ENCODE measurements around the gene RFPL3. TPM values are rescaled to one million over a fixed set of nuclear protein-coding genes. Genes with fewer than 3 reads are reported as not detected.
"Not testable (repeated sequence)": the region's sequence is repeated elsewhere in the genome, so short reads cannot be mapped to it uniquely, and the experiment has no call there.

Gene RFPL3
- not detected for polyA plus RNA-seq (ENCODE audit: insufficient read length in 4 of 4)

- DNase-seq (ENCODE audit: low read depth in 4 of 4, low spot score in 3 of 4), result not testable (repeated sequence)
Observed at GRCh38 chr22:32357567-32357966, at the start of gene RFPL3. TSS of gene RFPL3 (plus strand) at chr22:32357867. CDS start at chr22:32358072, 205 bp downstream.

GRCh38 chr22:32308191-32308590 lies 49.5 kb upstream of the RFPL3 start:
- no peak for DNase-seq (ENCODE audit: low read depth in 4 of 4, low spot score in 3 of 4)

- DNase-seq (ENCODE audit: low read depth in 4 of 4, low spot score in 3 of 4), result no peak
Observed at GRCh38 chr22:32308934-32309333, 48.7 kb upstream of the RFPL3 start.

GRCh38 chr22:32309585-32310251 lies 47.9 kb upstream of the RFPL3 start:
- DNase-seq (ENCODE audit: low read depth in 4 of 4, low spot score in 3 of 4), result no peak

- no peak for DNase-seq (ENCODE audit: low read depth in 4 of 4, low spot score in 3 of 4)
Observed at GRCh38 chr22:32310777-32311176, 46.9 kb upstream of the RFPL3 start.

- no peak for DNase-seq (ENCODE audit: low read depth in 4 of 4, low spot score in 3 of 4)
Observed at GRCh38 chr22:32311551-32312071, 46.1 kb upstream of the RFPL3 start.

GRCh38 chr22:32312748-32313147 lies 44.9 kb upstream of the RFPL3 start:
- DNase-seq (ENCODE audit: low read depth in 4 of 4, low spot score in 3 of 4), result no peak

- DNase-seq (ENCODE audit: low read depth in 4 of 4, low spot score in 3 of 4), result no peak
Observed at GRCh38 chr22:32313532-32313931, 44.1 kb upstream of the RFPL3 start.

- no peak for DNase-seq (ENCODE audit: low read depth in 4 of 4, low spot score in 3 of 4)
Observed at GRCh38 chr22:32317524-32317923, 40.1 kb upstream of the RFPL3 start.

GRCh38 chr22:32318361-32318760 lies 39.3 kb upstream of the RFPL3 start:
- DNase-seq (ENCODE audit: low read depth in 4 of 4, low spot score in 3 of 4), result no peak

GRCh38 chr22:32319861-32320406 lies 37.7 kb upstream of the RFPL3 start:
- DNase-seq (ENCODE audit: low read depth in 4 of 4, low spot score in 3 of 4), result no peak

- DNase-seq (ENCODE audit: low read depth in 4 of 4, low spot score in 3 of 4), result no peak
Observed at GRCh38 chr22:32322986-32323385, 34.7 kb upstream of the RFPL3 start.

GRCh38 chr22:32323513-32324164 lies 34.0 kb upstream of the RFPL3 start:
- no peak for DNase-seq (ENCODE audit: low read depth in 4 of 4, low spot score in 3 of 4)

- no peak for DNase-seq (ENCODE audit: low read depth in 4 of 4, low spot score in 3 of 4)
Observed at GRCh38 chr22:32324505-32325415, 32.9 kb upstream of the RFPL3 start.

- no peak for DNase-seq (ENCODE audit: low read depth in 4 of 4, low spot score in 3 of 4)
Observed at GRCh38 chr22:32325416-32325801, 32.3 kb upstream of the RFPL3 start.

GRCh38 chr22:32325811-32326237 lies 31.8 kb upstream of the RFPL3 start:
- DNase-seq (ENCODE audit: low read depth in 4 of 4, low spot score in 3 of 4), result no peak

GRCh38 chr22:32326647-32327046 lies 31.0 kb upstream of the RFPL3 start:
- DNase-seq (ENCODE audit: low read depth in 4 of 4, low spot score in 3 of 4), result no peak

- DNase-seq (ENCODE audit: low read depth in 4 of 4, low spot score in 3 of 4), result no peak
Observed at GRCh38 chr22:32327066-32327465, 30.6 kb upstream of the RFPL3 start.

- DNase-seq (ENCODE audit: low read depth in 4 of 4, low spot score in 3 of 4), result no peak
Observed at GRCh38 chr22:32327596-32328171, 30.0 kb upstream of the RFPL3 start.

All from left renal pelvis (tissue), 4 donors.